CD4-positive, alpha-beta T cell (primary cell): Measurements from ENCODE around the gene IP6K3. TPM values are rescaled to one million over a fixed set of nuclear protein-coding genes. Genes with fewer than 3 reads are reported as not detected.

ENCODE experiments used
- ATAC-seq: fragments of 200-7000 bp; cut with Tn5 transposase; one replicate; pipeline ENCODE4 v1.10.0; 2022; ENCODE audit warnings: mild to moderate bottlenecking; ENCODE audit not compliant: poor library complexity
- CTCF ChIA-PET: fragments of 350-600 bp; sonication (Branson Sonifier 250); formaldehyde crosslinking; loops from one replicate; lab custom pipeline; 2021; ENCODE audit warnings: antibody characterized with exemption, inconsistent platforms; lab: Charles Lee
- POLR2A ChIA-PET: fragments of 350-600 bp; sonication (Branson Sonifier 250); formaldehyde crosslinking; loops from one replicate; lab custom pipeline; 2021; ENCODE audit warnings: antibody characterized with exemption, inconsistent platforms; lab: Charles Lee
- DNase-seq, 14 experiments: peaks; one replicate each; pipeline ENCODE4 v3.0.0-alpha.2; 2013 to 2020; ENCODE audit warnings: mixed read lengths in 2 of 14
- H3K27ac ChIP-seq, 2 donors: one replicate each; pipeline versions ENCODE4 v1.5.1 to v1.7.0; 2013; ENCODE audit warnings: low read length in 2 of 2, low read depth in 1 of 2, mild to moderate bottlenecking in 1 of 2
- H3K27me3 ChIP-seq, 2 experiments: 1 replicate in 1 of 2; 2 replicates in 1 of 2; pipeline versions ENCODE4 v1.6.1 to v1.7.0; 2013; ENCODE audit warnings: low read length in 2 of 2, control low read depth in 1 of 2, mild to moderate bottlenecking in 1 of 2, moderate library complexity in 1 of 2; ENCODE audit not compliant: insufficient read depth in 2 of 2, control insufficient read depth in 1 of 2
- H3K36me3 ChIP-seq: one replicate; pipeline ENCODE4 v1.6.1; 2013; ENCODE audit warnings: low read length, control low read depth; ENCODE audit not compliant: insufficient read depth
- H3K4me1 ChIP-seq: one replicate; pipeline ENCODE4 v1.6.1; 2013; ENCODE audit warnings: low read length, control low read depth; ENCODE audit not compliant: insufficient read depth
- H3K4me3 ChIP-seq: one replicate; pipeline ENCODE4 v1.5.1; 2013; ENCODE audit warnings: mild to moderate bottlenecking, low read length, moderate library complexity
- H3K9me3 ChIP-seq, 2 experiments: 1 replicate in 1 of 2; 2 replicates in 1 of 2; pipeline versions ENCODE4 v1.6.1 to v1.7.0; 2013; ENCODE audit warnings: low read length in 2 of 2, mild to moderate bottlenecking in 2 of 2, control low read depth in 1 of 2, moderate library complexity in 1 of 2; ENCODE audit not compliant: control insufficient read depth in 1 of 2, insufficient read depth in 1 of 2
- H3K27ac Mint-ChIP-seq: one replicate; pipeline ENCODE4 v1.8.0; 2020; ENCODE audit warnings: mixed read lengths
- H3K27me3 Mint-ChIP-seq: one replicate; pipeline ENCODE4 v1.8.0; 2021; ENCODE audit warnings: mixed read lengths
- H3K36me3 Mint-ChIP-seq: one replicate; pipeline ENCODE4 v1.8.0; 2021; ENCODE audit warnings: low read depth, mixed read lengths
- H3K4me1 Mint-ChIP-seq: one replicate; pipeline ENCODE4 v1.8.0; 2021; ENCODE audit warnings: low read depth, mixed read lengths
- H3K4me3 Mint-ChIP-seq: one replicate; pipeline ENCODE4 v1.8.0; 2020; ENCODE audit warnings: mild to moderate bottlenecking, mixed read lengths
- H3K9me3 Mint-ChIP-seq: one replicate; pipeline ENCODE4 v1.8.0; 2020; ENCODE audit warnings: mixed read lengths
- CTCF ChIP-seq: fragments of 200-600 bp; IDR thresholded peaks from one replicate; pipeline ENCODE4 v1.8.0; 2022; ENCODE audit warnings: antibody characterized with exemption, mild to moderate bottlenecking
- intact Hi-C, 2 experiments: fragments of 100-400 bp; cut with DNase I in 1 of 2; cut with micrococcal nuclease in 1 of 2; formaldehyde crosslinking; loops; one replicate each; pipeline versions ENCODE4 v1.15.1 to v1.9.0; 2023 to 2025; cut with DNase I, micrococcal nuclease
- total RNA-seq, 174 experiments: library from RNA in 2 of 174; stranded (reverse) in 2 of 174; gene quantifications; one replicate each; pipeline ENCODE4 v1.2.3 and lab custom pipeline; 2021 to 2026

Gene IP6K3
- total RNA-seq, 2 experiments from 2014 or later, result not detected

- no peak overlapping the region for H3K27ac ChIP-seq
- H3K4me3 ChIP-seq, result no peak overlapping the region
- Mint-ChIP-seq H3K36me3 (peaks cover 60% of the 10 kb centered on the region), H3K4me1 (peaks cover 17% of the 10 kb centered on the region), H3K27ac (no peak overlapping the region), H3K9me3 (no peaks in the 10 kb centered on the region), H3K27me3 (no peaks in the 10 kb centered on the region), H3K4me3 (no peak overlapping the region)
- H3K36me3 ChIP-seq, result peaks cover 59% of the 10 kb centered on the region
- peaks cover 0 to 3% of the 10 kb centered on the region in 2 experiments for H3K27me3 ChIP-seq
- H3K4me1 ChIP-seq, result peaks cover 21% of the 10 kb centered on the region
- H3K9me3 ChIP-seq, result no peaks in the 10 kb centered on the region
- intact Hi-C loops, result no loop called here
- ATAC-seq, result no peak
- no peak for DNase-seq
- TF ChIP-seq CTCF, result no peak
- ChIA-PET CTCF (interaction anchor here (1.2 to 2.8 kb wide), 2 partner anchors 29 to 254 kb away, joined by 3 to 39 read pairs; no protein-coding TSS in a partner anchor), POLR2A (no interaction called here)
Measured at GRCh38 chr6:33772902-33773472, 26.3 kb upstream of the IP6K3 start.

GRCh38 chr6:33772082-33772830 is 25.6 kb upstream of the IP6K3 start:
- H3K4me3 Mint-ChIP-seq, result no peak overlapping the region

More at GRCh38 chr6:33772082-33772830, 25.6 kb upstream of the IP6K3 start:
- Mint-ChIP-seq H3K4me1 (peaks cover 17% of the 10 kb centered on the region), H3K27me3 (no peaks in the 10 kb centered on the region), H3K27ac (peak overlapping the region; percentile 20), H3K36me3 (peaks cover 53% of the 10 kb centered on the region), H3K9me3 (no peaks in the 10 kb centered on the region)
- DNase-seq (peak in 1 of 14 experiments; percentile 34), ATAC-seq (no peak)
- Histone ChIP-seq H3K27me3 (peaks cover 0 to 3% of the 10 kb centered on the region in 2 experiments), H3K36me3 (peaks cover 51% of the 10 kb centered on the region), H3K9me3 (peaks cover 0 to 2% of the 10 kb centered on the region in 2 experiments), H3K4me3 (no peak overlapping the region), H3K4me1 (peaks cover 21% of the 10 kb centered on the region), H3K27ac (no peak overlapping the region)
- ChIA-PET CTCF (interaction anchor here (0.6 to 2.8 kb wide), 14 partner anchors 7 to 583 kb away, joined by 3 to 39 read pairs (median 4); partner anchors contain the start of genes ITPR3 and UQCC2), POLR2A (interaction anchor here (1.2 to 2.8 kb wide), 3 partner anchors 8 to 255 kb away, joined by 3 to 10 read pairs (median 9); no protein-coding TSS in a partner anchor)
- no peak for TF ChIP-seq CTCF
- intact Hi-C loops, result no loop called here
